ENCODE measurements around the gene CSRNP3. TPM values are rescaled to one million over a fixed set of nuclear protein-coding genes. Genes with fewer than 3 reads are reported as not detected.

The CSRNP3 gene
- polyA plus RNA-seq, 1 donor (not counting 4 experiments of a cell fraction or from before 2014, with no cell fraction given): 0.87 TPM

- DNase-seq (ENCODE audit: low read depth, low spot score) (no peak), FAIRE-seq (no peak)
- H3K9me3 ChIP-seq (ENCODE audit: control insufficient read depth, low read depth, low read length): no peaks in the 10 kb centered on the region
- H3K4me1 ChIP-seq (ENCODE audit: control insufficient read depth, extremely low read depth, insufficient read depth, low read length): no peaks in the 10 kb centered on the region
- H3K4me2 ChIP-seq (ENCODE audit: control insufficient read depth, extremely low read depth, insufficient read depth, low read depth, low read length): no peak overlapping the region
- H3K9ac ChIP-seq (ENCODE audit: control insufficient read depth, extremely low read depth, insufficient read depth, low read length): no peak overlapping the region
- H2AFZ ChIP-seq (ENCODE audit: control insufficient read depth, low read length): no peak overlapping the region
- H3K27me3 ChIP-seq (ENCODE audit: control insufficient read depth, extremely low read depth, insufficient read depth, low read length): no peaks in the 10 kb centered on the region
- H4K20me1 ChIP-seq (ENCODE audit: control insufficient read depth, extremely low read depth, insufficient read depth, low read length): no peaks in the 10 kb centered on the region
- no peaks in the 10 kb centered on the region for H3K79me2 ChIP-seq (ENCODE audit: control insufficient read depth, insufficient read depth, low read length)
- no peaks in the 10 kb centered on the region for H3K9me1 ChIP-seq (ENCODE audit: control insufficient read depth, extremely low read depth, insufficient read depth, low read length)
- H3K27ac ChIP-seq (ENCODE audit: control insufficient read depth, insufficient read depth, low read length): no peak overlapping the region
- H3K4me3 ChIP-seq (ENCODE audit: control insufficient read depth in 2 of 3, extremely low read depth in 1 of 3, insufficient read depth in 2 of 3, low read depth in 1 of 3, low read length in 3 of 3): no peak overlapping the region
- no peak for TF ChIP-seq CTCF (optimal IDR thresholded peaks at IDR 0.05 in 1 of 3, IDR thresholded peaks at IDR 0.05 in 1 of 3, conservative IDR thresholded peaks at IDR 0.05 in 1 of 3; ENCODE audit: extremely low read depth in 1 of 3, insufficient read depth in 2 of 3, low read length in 3 of 3)
- TF ChIP-seq EZH2 (IDR thresholded peaks at IDR 0.05; ENCODE audit: low read length): no peak
- no peaks in the 10 kb centered on the region for H3K36me3 ChIP-seq (ENCODE audit: control insufficient read depth in 2 of 2, extremely low read depth in 1 of 2, insufficient read depth in 2 of 2, low read length in 2 of 2)
- dilution Hi-C loops (cut with MboI; ENCODE audit: extremely low pct_ligation_motif_present, low sequenced_read_pairs): no loop called here
Measured at GRCh38 chr2:165609672-165610071, 140.2 kb downstream of the CSRNP3 start.

GRCh38 chr2:165610591-165611029 lies 141.1 kb downstream of the CSRNP3 start:
- Histone ChIP-seq H4K20me1 (ENCODE audit: control insufficient read depth, extremely low read depth, insufficient read depth, low read length) (no peaks in the 10 kb centered on the region), H3K36me3 (ENCODE audit: control insufficient read depth in 2 of 2, extremely low read depth in 1 of 2, insufficient read depth in 2 of 2, low read length in 2 of 2) (no peaks in the 10 kb centered on the region), H3K4me1 (ENCODE audit: control insufficient read depth, extremely low read depth, insufficient read depth, low read length) (no peaks in the 10 kb centered on the region), H3K4me3 (ENCODE audit: control insufficient read depth in 2 of 3, extremely low read depth in 1 of 3, insufficient read depth in 2 of 3, low read depth in 1 of 3, low read length in 3 of 3) (no peak overlapping the region), H3K27me3 (ENCODE audit: control insufficient read depth, extremely low read depth, insufficient read depth, low read length) (no peaks in the 10 kb centered on the region), H3K9me3 (ENCODE audit: control insufficient read depth, low read depth, low read length) (no peaks in the 10 kb centered on the region), H3K9ac (ENCODE audit: control insufficient read depth, extremely low read depth, insufficient read depth, low read length) (no peak overlapping the region), H2AFZ (ENCODE audit: control insufficient read depth, low read length) (no peak overlapping the region), H3K27ac (ENCODE audit: control insufficient read depth, insufficient read depth, low read length) (no peak overlapping the region), H3K4me2 (ENCODE audit: control insufficient read depth, extremely low read depth, insufficient read depth, low read depth, low read length) (no peak overlapping the region), H3K9me1 (ENCODE audit: control insufficient read depth, extremely low read depth, insufficient read depth, low read length) (no peaks in the 10 kb centered on the region), H3K79me2 (ENCODE audit: control insufficient read depth, insufficient read depth, low read length) (no peaks in the 10 kb centered on the region)
- DNase-seq (ENCODE audit: low read depth, low spot score): no peak
- TF ChIP-seq EZH2 (IDR thresholded peaks at IDR 0.05; ENCODE audit: low read length) (no peak), CTCF (optimal IDR thresholded peaks at IDR 0.05 in 1 of 3, IDR thresholded peaks at IDR 0.05 in 1 of 3, conservative IDR thresholded peaks at IDR 0.05 in 1 of 3; ENCODE audit: extremely low read depth in 1 of 3, insufficient read depth in 2 of 3, low read length in 3 of 3) (no peak)
- FAIRE-seq: no peak
- dilution Hi-C loops (cut with MboI; ENCODE audit: extremely low pct_ligation_motif_present, low sequenced_read_pairs): no loop called here
